ENCODE measurements around the gene HNRNPC.

DNA sequence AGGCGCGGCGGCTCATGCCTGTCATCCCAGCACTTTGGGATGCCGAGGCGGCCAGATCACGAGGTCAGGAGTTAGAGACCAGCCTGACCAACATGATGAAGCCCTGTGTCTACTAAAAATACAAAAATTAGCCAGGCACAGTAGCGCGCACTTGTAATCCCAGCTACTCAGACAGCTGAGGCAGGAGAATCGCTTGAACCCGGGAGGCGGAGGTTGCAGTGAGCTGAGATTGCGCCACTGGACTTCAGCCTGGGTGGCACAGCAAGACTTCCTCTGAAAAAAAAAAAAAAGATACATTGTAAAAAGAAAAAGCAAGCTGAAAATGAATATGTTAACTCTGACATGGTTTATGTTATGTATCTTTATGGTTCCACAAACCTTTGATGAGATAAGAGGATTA, 44.3 kb upstream of the HNRNPC start:
- TF ChIP-seq, protein P1, sequence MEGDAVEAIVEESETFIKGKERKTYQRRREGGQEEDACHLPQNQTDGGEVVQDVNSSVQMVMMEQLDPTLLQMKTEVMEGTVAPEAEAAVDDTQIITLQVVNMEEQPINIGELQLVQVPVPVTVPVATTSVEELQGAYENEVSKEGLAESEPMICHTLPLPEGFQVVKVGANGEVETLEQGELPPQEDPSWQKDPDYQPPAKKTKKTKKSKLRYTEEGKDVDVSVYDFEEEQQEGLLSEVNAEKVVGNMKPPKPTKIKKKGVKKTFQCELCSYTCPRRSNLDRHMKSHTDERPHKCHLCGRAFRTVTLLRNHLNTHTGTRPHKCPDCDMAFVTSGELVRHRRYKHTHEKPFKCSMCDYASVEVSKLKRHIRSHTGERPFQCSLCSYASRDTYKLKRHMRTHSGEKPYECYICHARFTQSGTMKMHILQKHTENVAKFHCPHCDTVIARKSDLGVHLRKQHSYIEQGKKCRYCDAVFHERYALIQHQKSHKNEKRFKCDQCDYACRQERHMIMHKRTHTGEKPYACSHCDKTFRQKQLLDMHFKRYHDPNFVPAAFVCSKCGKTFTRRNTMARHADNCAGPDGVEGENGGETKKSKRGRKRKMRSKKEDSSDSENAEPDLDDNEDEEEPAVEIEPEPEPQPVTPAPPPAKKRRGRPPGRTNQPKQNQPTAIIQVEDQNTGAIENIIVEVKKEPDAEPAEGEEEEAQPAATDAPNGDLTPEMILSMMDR (conservative IDR thresholded peaks at IDR 0.05; ENCODE audit: low read length): no peak
- no peak for TF ChIP-seq EZH2phosphoT487 (IDR thresholded peaks at IDR 0.05; ENCODE audit: borderline replicate concordance, low read depth, low read length)

All from OCI-LY7 (cell line).